ENCODE measurements around the gene NOC4L.

Gene NOC4L

DNA sequence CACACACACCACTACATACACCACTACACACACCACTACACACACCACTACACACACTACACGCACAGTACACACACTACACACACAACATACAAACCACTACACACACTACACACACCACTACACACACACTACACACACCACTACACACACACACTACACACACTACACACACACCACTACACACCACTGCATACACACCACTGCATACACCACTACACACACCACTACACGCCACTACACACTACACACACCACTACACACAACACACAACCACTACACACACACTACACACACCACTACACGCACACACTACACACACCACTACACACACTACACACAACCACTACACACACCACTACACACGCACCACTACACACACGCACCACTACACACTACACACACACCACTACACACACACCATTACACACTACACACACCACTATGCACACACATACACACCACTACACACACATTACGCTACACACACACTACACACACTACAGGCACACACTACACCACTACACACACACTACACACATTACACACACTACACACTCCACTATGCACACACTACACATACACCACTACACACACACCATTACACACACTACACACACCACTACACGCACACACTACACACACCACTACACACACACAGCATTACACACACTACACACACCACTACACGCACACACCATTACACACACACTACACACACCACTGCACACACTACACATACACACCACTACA is 12.5 kb downstream of the NOC4L start:
- DNase-seq (ENCODE audit: low read depth in 2 of 2), result no peak

DNA sequence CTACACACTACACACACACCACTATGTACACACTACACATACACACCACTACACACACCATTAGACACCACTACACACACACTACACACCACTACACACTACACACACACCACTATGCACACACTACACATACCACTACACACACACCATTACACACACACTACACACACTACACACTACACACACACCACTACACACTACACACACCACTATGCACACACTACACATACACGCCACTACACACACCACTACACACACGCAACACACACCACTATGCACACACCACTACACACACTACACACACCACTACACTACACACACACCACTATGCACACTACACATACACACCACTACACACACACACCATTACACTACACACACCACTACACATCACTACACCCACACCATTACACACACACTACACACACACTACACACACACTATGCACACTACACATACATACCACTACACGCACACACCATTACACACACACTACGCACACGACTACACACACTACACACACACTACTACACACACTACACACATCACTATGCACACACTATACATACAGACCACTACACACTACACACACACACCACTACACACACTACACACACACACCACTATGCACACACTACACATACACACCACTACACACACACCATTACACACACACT is 13.6 kb downstream of the NOC4L start:
- DNase-seq (ENCODE audit: low read depth in 2 of 2), result no peak

DNA sequence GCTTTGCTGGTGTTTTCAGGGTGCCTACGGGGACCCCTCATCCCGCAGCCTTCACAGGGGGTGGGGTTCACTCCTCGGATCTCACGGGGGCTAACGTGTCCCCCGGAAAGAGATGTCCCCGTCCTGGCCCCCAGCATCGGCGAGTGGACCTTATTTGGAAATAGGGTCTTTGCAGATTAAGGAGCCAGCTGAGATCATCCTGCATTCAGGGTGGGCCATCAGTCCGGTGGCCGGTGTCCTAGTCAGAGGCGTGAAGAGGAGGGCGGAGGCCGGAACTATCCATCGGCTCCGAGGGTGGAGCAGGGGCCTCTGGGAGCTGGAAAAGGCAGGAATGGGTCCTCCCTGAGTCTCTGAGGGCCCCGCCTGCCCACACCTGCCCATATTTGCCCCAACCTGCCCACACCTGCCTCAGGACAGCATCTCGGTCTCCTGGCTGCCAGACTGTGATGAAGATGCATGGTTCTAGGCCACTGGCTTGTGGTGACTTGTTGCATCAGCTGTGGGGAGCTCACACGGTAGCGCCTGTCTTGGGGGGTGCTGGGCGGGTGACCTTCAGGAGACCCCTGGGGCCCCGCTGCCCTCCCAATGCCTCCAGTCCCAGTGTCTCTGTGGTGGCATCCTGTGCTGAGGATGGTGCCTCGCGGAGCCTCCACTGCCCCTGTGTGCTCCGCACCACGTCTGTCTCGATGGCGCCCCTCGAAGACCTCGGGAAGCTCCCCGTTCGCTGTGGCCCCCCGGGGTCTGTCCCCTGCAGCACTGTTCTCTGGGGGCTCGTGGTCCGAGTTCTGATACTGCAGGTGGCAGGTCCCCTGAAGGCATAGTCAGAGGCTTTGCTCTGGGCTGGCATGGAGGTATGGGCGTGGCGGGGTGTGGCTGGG is 14.7 kb downstream of the NOC4L start:
- no peak for DNase-seq (ENCODE audit: low read depth in 2 of 2)

DNA sequence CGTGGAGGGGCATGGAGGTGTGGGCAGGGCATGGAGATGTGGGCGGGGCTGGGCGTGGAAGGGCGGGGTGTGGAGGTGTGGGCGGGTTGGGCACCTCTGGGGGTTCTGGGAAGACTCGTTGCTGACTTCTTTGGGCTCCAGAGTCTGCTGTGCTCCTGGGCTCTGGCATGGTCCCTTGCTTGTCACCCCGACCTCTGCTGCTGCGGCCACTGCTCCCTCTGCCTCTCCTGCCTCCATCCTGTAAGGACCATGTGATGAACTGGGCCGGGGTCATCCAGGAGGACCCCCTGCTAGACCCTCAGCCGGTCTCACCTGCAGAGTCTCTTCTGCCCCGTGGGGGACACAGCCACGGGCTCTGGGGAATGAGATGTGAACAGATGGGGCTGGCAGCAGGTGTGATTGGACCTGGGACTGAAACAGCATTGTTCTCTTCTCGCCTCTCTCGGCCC is 15.3 kb downstream of the NOC4L start:
- no peak for DNase-seq (ENCODE audit: low read depth in 2 of 2)

DNA sequence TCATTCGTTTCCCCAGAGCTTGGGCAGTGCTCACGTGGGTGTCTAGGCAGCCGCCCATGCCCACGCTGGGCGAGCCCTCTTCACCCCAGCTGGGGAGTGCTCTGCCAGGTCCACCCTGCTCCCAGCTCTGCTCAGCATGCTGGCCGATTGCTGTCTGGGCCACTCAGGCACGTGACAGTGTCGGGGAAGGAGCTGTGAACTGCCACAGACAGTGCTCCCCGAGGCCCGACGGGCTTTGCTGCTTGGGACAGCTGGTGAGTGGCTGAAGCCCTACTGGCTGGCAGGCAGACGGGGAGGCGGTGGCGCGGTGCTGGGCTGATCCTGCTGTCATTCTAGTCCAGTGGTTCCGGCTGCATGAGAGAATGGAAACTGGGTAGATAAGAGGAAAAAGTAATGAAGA is 15.8 kb downstream of the NOC4L start:
- no peak for DNase-seq (ENCODE audit: low read depth in 2 of 2)

DNA sequence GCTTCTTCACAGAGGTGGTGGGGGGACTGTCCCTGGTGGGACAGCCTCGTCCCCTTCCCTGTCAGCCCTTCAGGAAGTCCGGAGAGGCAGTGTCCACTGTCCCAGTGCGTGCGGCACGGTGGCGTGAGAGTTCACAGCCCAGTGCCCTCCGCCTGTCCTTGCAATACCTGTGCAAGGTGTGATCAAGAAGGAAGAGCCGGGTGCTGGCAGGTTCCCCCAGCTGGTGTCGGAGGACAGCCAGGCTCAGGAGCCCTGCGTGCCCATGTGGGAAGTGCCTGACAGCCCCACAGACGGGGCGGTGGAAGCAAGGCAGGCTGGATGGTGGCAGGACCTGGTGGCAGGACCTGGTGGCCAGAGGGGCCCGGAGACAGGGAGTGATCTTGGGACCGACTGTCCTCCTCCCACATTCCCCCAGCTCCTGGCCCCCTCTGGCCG is 16.4 kb downstream of the NOC4L start:
- DNase-seq (ENCODE audit: low read depth in 2 of 2), result no peak

DNA sequence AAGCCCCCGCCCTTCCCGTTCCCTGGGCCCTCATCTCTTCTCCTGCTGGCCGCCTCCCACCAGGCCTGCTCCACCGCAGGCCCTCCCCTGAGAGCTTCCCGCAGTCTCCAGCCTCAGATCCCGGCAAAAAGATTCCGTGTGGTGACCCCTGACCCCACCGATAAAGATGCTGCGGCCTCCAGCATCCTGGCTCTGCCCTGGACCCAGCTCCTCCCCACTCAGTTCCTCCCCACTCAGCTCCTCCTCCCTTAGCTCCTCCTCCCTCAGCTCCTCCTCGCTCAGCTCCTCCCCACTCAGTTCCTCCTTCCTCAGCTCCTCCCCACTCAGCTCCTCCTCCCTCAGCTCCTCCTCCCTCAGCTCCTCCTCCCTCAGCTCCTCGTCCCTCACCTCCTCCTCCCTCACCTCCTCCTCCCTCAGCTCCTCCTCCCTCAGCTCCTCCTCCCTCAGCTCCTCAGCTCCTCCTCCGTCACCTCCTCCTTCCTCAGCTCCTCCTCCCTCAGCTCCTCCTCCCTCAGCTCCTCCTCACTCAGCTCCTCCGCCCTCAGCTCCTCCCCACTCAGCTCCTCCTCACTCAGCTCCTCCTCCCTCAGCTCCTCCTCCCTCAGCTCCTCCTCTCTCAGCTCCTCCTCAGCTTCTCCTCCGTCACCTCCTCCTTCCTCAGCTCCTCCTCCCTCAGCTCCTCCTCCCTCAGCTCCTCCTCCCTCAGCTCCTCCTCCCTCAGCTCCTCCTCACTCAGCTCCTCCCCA is 17.0 kb downstream of the NOC4L start:
- no peak for DNase-seq (ENCODE audit: low read depth in 2 of 2)

DNA sequence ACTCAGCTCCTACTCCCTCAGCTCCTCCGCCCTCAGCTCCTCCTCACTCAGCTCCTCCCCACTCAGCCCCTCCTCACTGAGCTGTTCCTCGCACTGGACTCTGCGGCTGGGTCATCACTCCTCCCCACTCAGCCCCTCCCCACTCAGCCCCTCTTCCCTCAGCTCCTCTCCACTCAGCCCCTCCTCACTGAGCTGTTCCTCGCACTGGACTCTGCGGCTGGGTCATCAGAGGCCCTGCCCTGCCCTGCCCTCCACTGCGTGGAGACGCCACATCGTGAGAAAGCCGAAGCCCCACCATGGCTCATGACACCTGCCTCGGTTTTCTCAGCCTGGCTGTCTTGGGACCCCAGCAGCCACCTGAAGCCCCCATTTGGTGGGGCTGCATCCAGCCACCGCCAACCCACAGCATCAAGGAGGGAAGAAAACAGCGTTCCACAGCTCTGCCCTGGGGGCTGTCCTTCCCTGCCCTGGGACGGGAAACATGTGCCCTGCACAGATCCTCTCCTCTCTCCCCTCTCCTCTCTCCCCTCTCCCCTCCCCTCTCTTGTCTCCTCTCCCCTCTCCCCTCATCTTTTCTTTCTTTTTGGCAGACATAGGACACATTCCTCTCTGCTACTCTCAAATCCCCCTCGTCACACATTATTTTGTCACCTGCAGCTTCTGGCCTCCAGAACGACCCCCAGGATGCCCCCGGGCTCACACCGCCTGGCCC is 17.7 kb downstream of the NOC4L start:
- no peak for DNase-seq (ENCODE audit: low read depth in 2 of 2)

DNA sequence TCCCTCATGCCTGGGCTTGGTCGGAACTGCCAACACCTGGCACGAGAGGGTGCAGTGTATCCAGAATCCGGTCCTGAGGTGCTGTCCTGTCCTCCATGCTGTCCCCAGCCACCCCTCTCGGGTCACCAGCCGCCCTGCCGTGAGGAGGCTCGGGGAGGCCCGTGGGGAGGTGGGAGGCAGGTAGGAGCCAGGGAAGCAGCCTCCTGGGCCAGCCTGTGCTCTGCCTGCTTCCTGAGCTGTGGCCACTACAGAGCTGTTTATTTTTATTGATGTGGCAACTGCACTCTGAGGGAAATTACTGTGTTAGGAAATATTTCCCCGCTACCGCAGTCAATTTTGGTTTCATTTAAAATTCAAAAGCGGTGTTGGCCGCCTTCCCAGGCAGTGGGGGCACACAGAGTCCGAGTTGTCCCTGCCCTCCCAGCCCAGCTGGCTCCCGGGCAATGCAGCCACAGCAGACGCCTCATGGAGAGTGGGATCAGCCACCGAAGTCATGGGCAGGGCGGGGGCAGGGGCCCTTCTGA is 18.3 kb downstream of the NOC4L start:
- no peak for DNase-seq (ENCODE audit: low read depth in 2 of 2)

DNA sequence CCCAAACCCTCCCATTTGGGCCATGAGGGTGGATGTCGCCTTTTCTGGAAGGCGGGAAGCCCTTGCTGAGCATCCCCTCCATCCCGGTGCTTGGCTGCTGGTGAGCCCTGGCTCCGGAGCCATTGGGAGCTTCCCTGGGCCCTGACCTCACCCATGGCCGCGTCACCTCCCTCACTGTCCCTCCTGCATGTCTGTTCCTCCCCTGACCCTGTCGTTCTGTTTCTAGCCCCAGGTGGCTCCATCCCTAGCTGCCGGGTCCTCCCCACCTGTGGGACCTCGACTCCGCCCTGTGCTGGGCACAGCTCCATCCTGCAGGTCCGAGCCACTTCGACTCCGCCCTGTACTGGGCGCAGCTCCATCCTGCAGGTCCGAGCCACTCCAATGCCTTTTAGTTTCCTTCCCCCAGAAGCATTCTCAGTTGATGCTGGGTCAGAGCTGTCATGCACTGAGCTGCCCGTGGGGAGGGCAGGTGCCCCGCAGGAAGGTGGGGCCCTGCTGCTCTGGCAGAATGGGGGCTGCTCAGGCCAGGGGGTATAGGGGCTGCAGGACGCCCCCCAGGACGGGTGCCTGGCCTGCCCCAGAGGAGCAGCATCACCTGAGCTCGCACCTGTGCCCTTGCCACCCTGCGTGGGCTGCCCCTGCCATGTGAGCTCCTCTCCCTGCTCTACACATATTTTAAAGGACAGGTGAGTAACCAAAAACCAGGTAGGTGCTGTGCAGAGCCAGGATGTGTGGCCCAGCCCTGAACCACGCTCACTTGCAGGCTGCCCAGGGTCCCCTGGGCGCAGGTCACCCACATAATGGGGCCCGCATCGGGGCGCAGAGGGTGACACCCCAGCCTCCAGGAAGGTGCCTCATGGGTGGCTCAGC is 19.0 kb downstream of the NOC4L start:
- DNase-seq (ENCODE audit: low read depth in 2 of 2), result no peak

DNA sequence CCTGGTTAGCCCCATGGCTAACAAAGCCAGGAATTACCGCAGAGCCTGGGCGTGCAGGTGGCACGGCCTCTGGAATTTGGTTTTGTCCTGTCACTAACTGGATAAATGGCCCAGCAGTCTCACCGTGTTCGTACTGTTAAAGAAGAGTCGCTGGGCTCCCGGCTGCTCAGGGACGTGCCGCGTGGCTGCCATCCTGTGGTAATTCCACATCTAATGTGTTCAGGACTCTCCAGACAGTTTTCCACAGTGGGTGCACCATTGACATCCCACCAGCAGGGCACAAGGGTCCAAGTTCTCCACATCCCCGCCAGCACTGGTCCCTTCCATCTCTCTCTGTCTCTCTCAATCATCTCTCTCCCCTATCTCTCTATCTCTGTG is 19.6 kb downstream of the NOC4L start:
- no peak for DNase-seq (ENCODE audit: low read depth in 2 of 2)

DNA sequence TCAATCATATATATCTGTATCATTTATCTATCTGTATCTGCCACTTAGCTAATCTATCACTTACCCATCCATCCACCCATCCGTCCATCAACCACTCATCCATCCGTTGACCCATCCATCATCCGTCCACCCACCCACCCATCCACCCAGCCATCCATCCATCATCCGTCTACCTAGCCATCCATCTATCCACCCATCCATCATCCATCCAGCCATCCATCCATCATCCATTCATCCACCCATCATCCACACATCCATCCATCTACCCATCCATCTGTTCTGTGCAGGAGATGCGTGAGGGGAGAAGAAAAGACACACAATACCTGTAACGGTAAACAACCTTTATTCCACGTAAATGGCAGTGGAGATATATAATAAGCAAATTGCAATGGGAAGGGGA is 20.2 kb downstream of the NOC4L start:
- DNase-seq (ENCODE audit: low read depth in 2 of 2), result no peak

DNA sequence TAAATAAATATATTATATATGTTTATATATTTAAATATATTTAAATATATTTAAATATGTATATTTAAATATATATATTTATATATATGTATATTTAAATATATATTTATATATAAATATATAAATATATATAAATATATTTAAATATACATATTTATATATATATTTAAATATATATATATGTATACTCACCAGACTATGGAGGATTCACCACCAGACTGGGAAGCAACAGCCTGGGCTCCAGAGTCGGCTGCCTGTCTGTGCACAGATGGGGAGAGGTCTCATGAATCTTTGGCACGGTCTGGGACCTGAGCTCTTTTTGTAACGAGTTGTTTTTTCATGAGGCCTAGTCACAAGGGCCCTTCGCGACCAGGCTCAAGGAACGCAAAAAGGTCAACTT is 21.3 kb downstream of the NOC4L start:
- no peak for DNase-seq (ENCODE audit: low read depth in 2 of 2)

DNA sequence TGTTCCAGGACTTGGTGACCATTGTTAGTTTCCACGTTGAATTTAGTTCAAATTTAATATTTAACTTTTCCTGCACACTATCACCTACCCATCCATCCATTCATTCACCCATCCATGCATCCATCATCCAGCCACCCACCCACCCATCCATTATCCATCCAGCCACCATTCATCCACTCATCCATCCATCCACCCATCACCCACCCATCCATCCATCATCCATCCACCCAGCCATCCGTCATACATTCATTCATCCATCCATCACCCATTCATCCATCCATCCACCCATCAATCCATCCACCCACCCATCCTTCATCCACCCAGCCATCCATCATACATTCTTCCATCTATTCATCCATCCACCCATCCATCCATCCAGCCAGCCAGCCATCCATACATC is 21.8 kb downstream of the NOC4L start:
- DNase-seq (ENCODE audit: low read depth in 2 of 2), result no peak

DNA sequence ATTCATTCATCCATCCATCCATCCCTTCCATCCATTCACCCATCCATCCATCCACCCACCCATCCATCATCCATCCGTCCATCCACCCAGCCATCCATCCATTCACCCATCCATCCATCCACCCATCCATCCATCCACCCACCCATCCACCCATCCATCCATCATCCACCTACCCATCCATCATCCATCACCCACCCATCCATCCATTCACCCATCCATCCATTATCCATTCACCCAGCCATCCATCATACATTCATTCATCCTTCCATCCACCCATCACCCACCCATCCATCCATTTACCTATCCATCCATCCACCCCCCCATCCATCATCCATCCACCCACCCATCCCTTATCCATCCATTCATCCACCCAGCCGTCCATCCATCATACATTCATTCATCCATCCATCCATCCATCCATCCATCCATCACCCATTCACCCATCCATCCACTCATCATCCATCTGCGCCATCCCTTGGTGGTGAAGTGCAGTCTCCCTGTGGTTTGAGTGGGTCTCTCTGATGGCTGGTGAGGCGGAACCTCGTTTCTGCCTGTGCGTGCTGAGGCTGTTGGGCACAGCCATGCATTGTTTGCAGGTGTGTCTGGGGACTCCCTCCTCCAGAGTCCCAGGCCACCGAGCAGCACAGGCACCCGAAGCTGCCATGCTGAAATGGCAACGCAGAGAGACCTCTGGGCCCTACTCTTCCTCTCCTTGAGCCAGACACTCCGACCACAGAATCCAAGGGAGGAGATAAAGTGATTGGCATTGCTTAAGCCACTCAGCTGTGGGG is 22.7 kb downstream of the NOC4L start:
- no peak for DNase-seq (ENCODE audit: low read depth in 2 of 2)

DNA sequence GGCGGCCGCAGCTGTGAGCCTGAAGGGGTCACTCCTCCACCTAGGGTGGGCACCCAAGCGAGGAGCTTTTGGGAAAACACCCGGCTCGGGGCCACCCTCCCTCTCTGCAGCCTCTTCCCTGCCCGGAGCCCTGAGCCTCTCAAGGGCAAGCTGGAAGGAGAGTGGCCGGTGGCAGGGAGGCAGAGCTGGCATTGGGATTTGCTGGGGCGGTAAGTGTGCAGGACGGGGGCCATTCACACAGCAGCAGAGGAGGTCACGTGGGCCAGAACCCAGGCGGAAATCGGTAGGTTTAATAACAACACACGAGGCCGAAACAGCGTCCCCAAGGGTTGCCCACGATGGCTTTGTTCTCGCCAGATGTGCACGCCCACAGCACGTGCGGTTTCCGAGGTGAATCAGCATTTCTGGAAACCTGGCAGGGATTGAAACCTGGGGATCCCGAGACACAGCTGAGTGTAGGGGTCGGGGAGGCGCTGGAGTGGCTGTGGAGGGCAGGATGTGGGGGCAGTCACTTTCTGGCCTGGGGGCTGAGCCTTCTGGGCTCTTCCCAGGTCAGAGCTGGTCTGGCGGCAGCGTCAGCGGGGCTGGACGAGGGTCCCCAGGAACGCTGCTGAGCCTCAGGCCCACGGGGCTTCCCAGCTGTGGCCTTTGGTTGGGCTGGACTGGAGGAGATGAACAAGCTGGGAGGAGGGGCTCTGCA is 23.5 kb downstream of the NOC4L start:
- DNase-seq (ENCODE audit: low read depth in 2 of 2), result no peak

DNA sequence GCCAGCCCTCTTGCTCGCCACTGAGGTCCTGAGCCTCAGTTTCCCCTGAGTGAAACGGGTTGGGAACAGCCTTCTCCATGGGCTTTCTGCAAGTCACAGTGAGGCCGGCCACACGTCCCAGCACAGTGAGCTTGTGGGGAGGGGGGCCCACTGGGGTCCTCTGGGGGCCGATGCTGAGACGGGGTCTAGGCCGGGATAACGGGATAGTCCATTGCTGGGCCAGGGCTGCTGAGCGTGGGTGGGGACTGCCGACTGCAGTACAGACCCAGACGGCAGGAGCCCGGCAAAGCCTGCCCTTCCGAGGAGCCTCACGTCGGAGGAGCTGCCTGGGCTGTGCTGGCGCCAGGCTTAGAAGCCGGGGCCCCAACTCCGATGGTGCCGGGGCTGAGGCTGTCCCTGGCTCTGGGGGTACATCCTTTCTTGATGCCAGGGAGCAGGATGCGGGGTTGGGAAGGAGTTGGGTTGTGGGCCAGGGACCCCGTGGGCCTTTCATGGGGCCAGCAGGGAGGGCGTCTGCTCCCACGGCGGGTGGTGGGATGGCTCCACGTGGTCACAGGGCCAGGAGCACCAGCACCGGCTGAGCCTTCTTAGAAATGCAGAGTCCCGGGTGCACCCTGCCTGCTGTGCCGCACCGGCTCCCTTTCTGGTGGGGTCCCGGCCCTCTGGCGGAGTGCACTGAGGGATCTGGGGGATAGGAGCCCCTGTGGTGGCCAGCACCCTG is 24.2 kb downstream of the NOC4L start:
- DNase-seq (ENCODE audit: low read depth in 2 of 2), result no peak

DNA sequence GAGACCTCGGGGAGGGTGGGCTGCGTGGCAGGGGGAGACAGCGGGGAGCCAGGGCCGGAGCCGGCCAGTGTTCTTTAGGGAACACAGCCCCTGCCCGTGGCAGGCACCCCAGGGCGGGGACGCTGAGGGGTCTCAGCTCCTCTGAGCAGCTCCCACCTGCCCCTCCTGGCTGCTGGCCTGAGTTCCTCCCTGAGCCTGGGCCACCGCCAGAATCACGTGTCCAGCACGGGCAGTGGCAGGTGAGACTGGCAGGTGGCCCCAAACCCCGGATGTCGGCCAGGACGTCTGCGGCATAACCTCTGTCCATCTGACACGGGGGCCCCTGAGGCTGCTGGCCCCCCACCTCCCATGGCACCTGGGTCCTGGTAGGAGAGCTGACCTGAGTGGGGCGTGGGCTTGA is 25.1 kb downstream of the NOC4L start:
- no peak for DNase-seq (ENCODE audit: low read depth in 2 of 2)

Data from stimulated activated CD4-positive, alpha-beta T cell treated with anti-CD3 and anti-CD28 coated beads, Interleukin-15, amount 100 ng/mL, for 48 hours (primary cell).